ENCODE results near the gene DCUN1D2.

- TF ChIP-seq CTCF (IDR thresholded peaks at IDR 0.05), result no peak
- no peak for TF ChIP-seq POLR2A (IDR thresholded peaks at IDR 0.05)
Observed at GRCh38 chr13:113486698-113487097, 3.8 kb downstream of the DCUN1D2 start.

Measured in Peyer's patch (tissue), 4 donors.